HepG2 (cell line): Measurements from ENCODE around the gene IFIT3. TPM values are rescaled to one million over a fixed set of nuclear protein-coding genes. Genes with fewer than 3 reads are reported as not detected.

ENCODE experiments used
- ADNP ChIP-seq: sonication (generic); formaldehyde crosslinking; IDR thresholded peaks from 2 replicates; pipeline ENCODE4 v1.4.0; 2020; ENCODE audit warnings: missing genetic modification reagents
- ARNT ChIP-seq: fragments of 450-650 bp; IDR thresholded peaks from 2 replicates; pipeline ENCODE4 v1.6.1; 2017
- HOXA7 ChIP-seq: sonication (generic); formaldehyde crosslinking; IDR thresholded peaks from 2 replicates; pipeline ENCODE4 v1.8.1; 2022; ENCODE audit warnings: mild to moderate bottlenecking, missing genetic modification reagents, moderate library complexity
- KMT2A ChIP-seq: sonication (generic); formaldehyde crosslinking; IDR thresholded peaks from 2 replicates; pipeline ENCODE4 v1.4.0; 2020; ENCODE audit warnings: missing genetic modification reagents
- MAZ ChIP-seq, 2 experiments: sonication (generic) in 1 of 2; formaldehyde crosslinking in 1 of 2; IDR thresholded peaks; 2 replicates each; pipeline versions ENCODE4 v1.5.0 to v1.6.1; 2012 to 2020; ENCODE audit warnings: low read depth in 2 of 2, mild to moderate bottlenecking in 2 of 2, borderline replicate concordance in 1 of 2, improper control_type of control experiment in 1 of 2, low read length in 1 of 2, missing genetic modification reagents in 1 of 2, moderate library complexity in 1 of 2
- NFIB ChIP-seq: sonication (generic); formaldehyde crosslinking; IDR thresholded peaks from 2 replicates; pipeline ENCODE4 v1.9.0; 2021; ENCODE audit warnings: missing genetic modification reagents, mild to moderate bottlenecking, borderline replicate concordance
- RARA ChIP-seq: IDR thresholded peaks from 2 replicates; pipeline ENCODE4 v1.6.1; 2016; ENCODE audit warnings: missing genetic modification reagents, missing compliant biosample characterization
- RORA ChIP-seq: sonication (generic); formaldehyde crosslinking; IDR thresholded peaks from 2 replicates; pipeline ENCODE4 v1.5.0; 2020; ENCODE audit warnings: mild to moderate bottlenecking, missing genetic modification reagents, moderate library complexity
- SIX1 ChIP-seq: sonication (generic); formaldehyde crosslinking; IDR thresholded peaks from 2 replicates; pipeline ENCODE4 v1.4.0; 2020; ENCODE audit warnings: missing genetic modification reagents, borderline replicate concordance
- SSRP1 ChIP-seq: IDR thresholded peaks from 2 replicates; pipeline ENCODE4 v1.6.1; 2016; ENCODE audit warnings: control low read depth
- TAF15 ChIP-seq: fragments of 200-400 bp; formaldehyde crosslinking; IDR thresholded peaks from one replicate; pipeline ENCODE4 v1.6.1; 2018; ENCODE audit warnings: mild to moderate bottlenecking, low read depth, low read length; ENCODE audit not compliant: poor library complexity, severe bottlenecking
- ZFP41 ChIP-seq: sonication (generic); formaldehyde crosslinking; IDR thresholded peaks from 2 replicates; pipeline ENCODE4 v1.4.0; 2020; ENCODE audit warnings: mild to moderate bottlenecking, missing genetic modification reagents, borderline replicate concordance
- ZFP62 ChIP-seq: sonication (generic); formaldehyde crosslinking; IDR thresholded peaks from 2 replicates; pipeline ENCODE4 v1.4.0; 2020; ENCODE audit warnings: missing genetic modification reagents
- ZNF20 ChIP-seq: sonication (generic); formaldehyde crosslinking; IDR thresholded peaks from 2 replicates; pipeline ENCODE4 v1.4.0; 2020; ENCODE audit warnings: mild to moderate bottlenecking, moderate library complexity, missing genetic modification reagents
- ZNF235 ChIP-seq: sonication (generic); formaldehyde crosslinking; IDR thresholded peaks from 2 replicates; pipeline ENCODE4 v1.8.1; 2023; ENCODE audit warnings: mild to moderate bottlenecking, missing genetic modification reagents, borderline replicate concordance
- ZNF556 ChIP-seq: sonication (generic); formaldehyde crosslinking; IDR thresholded peaks from 2 replicates; pipeline ENCODE4 v1.4.0; 2020; ENCODE audit warnings: mild to moderate bottlenecking, missing genetic modification reagents, borderline replicate concordance
- ZNF570 ChIP-seq: sonication (generic); formaldehyde crosslinking; IDR thresholded peaks from 2 replicates; pipeline ENCODE4 v1.4.0; 2020; ENCODE audit warnings: mild to moderate bottlenecking, missing genetic modification reagents, borderline replicate concordance
- ZNF713 ChIP-seq: sonication (generic); formaldehyde crosslinking; IDR thresholded peaks from 2 replicates; pipeline ENCODE4 v1.4.0; 2020; ENCODE audit warnings: mild to moderate bottlenecking, missing genetic modification reagents
- ZSCAN22 ChIP-seq: sonication (generic); formaldehyde crosslinking; IDR thresholded peaks from 2 replicates; pipeline ENCODE4 v1.4.0; 2020; ENCODE audit warnings: mild to moderate bottlenecking, missing genetic modification reagents
- ZSCAN31 ChIP-seq: sonication (generic); formaldehyde crosslinking; IDR thresholded peaks from 2 replicates; pipeline ENCODE4 v1.5.0; 2020; ENCODE audit warnings: low read depth, mild to moderate bottlenecking, missing genetic modification reagents
- polyA plus RNA-seq, 8 experiments: library from polyadenylated mRNA; depleted of rRNA in 3 of 8; stranded (reverse) in 7 of 8; unstranded in 1 of 8; fragments of >200 nt; fragmentation: Illumina TruSeq in 4 of 8; extraction: Trizol in 4 of 8; gene quantifications; 2 replicates each; pipeline versions ENCODE4 v1.2.1 to v1.2.3, GENCODE V29; 2011 to 2016; ENCODE audit warnings: low read depth in 4 of 8, missing spikeins in 1 of 8, mixed read lengths in 1 of 8; ENCODE audit not compliant: insufficient read depth in 1 of 8
- total RNA-seq, 5 experiments: library from RNA; depleted of rRNA; stranded (reverse); fragments of >200 nt; fragmentation: Illumina TruSeq; extraction: Trizol; gene quantifications; 2 replicates each; pipeline ENCODE4 v1.2.3, GENCODE V29; 2016; ENCODE audit warnings: low read depth in 1 of 5
- TF ChIP-seq, protein P1 (sequence below): IDR thresholded peaks from 2 replicates; pipeline ENCODE4 v1.6.1; 2016; ENCODE audit warnings: low read depth
- TF ChIP-seq, protein P2 (sequence below): sonication (generic); formaldehyde crosslinking; IDR thresholded peaks from 2 replicates; pipeline ENCODE4 v1.9.0; 2021; ENCODE audit warnings: missing genetic modification reagents, borderline replicate concordance
- TF ChIP-seq, protein P3 (sequence below): sonication (generic); formaldehyde crosslinking; IDR thresholded peaks from 2 replicates; pipeline ENCODE4 v1.4.0; 2020; ENCODE audit warnings: missing genetic modification reagents, borderline replicate concordance

IFIT3 gene
- total and polyA plus RNA-seq, 2 of the 13 experiments (the other 11 are each of a cell fraction or from before 2014, with no cell fraction given), result 0.48 to 3.1 TPM

DNA sequence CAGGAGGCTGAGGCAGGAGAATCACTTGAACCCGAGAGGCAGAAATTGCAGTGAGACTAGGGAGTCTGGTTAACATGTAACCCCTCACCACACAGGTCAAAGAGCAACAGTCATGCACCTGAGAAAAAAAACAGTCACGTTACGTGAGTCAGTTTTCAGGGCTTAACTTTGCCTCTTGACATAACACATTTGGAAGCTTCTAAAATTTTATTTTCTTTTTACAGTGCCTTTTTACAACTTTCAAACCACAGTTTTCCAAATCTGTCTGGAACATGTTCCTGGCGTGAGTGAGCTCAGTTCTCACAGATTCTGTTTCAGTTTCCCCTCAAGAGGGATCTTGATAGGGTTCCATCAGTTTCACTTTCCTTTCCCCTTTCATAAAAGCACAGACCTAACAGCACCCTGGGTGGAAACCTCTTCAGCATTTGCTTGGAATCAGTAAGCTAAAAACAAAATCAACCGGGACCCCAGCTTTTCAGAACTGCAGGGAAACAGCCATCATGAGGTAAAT is 4.4 kb downstream of the IFIT3 start (continued):
- peak; percentile 94 for TF ChIP-seq ADNP (CRISPR knock-in tag)
- no peak for TF ChIP-seq ZSCAN22 (CRISPR knock-in tag)
- no peak for TF ChIP-seq NFIB (CRISPR knock-in tag)
- TF ChIP-seq HOXA7, result no peak
- TF ChIP-seq ZNF235 (CRISPR knock-in tag), result no peak
- TF ChIP-seq ZNF556 (CRISPR knock-in tag), result no peak
- TF ChIP-seq SIX1 (CRISPR knock-in tag), result no peak
- TF ChIP-seq ZFP41 (CRISPR knock-in tag), result no peak
- no peak for TF ChIP-seq SSRP1 (CRISPR knock-in tag)
- TF ChIP-seq KMT2A (CRISPR knock-in tag), result no peak
- no peak for TF ChIP-seq ZNF570 (CRISPR knock-in tag)
- TF ChIP-seq, protein P1, sequence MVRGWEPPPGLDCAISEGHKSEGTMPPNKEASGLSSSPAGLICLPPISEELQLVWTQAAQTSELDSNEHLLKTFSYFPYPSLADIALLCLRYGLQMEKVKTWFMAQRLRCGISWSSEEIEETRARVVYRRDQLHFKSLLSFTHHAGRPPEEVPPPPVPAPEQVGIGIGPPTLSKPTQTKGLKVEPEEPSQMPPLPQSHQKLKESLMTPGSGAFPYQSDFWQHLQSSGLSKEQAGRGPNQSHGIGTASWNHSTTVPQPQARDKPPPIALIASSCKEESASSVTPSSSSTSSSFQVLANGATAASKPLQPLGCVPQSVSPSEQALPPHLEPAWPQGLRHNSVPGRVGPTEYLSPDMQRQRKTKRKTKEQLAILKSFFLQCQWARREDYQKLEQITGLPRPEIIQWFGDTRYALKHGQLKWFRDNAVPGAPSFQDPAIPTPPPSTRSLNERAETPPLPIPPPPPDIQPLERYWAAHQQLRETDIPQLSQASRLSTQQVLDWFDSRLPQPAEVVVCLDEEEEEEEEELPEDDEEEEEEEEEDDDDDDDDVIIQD (CRISPR knock-in tag), result no peak
- TF ChIP-seq, protein P2, sequence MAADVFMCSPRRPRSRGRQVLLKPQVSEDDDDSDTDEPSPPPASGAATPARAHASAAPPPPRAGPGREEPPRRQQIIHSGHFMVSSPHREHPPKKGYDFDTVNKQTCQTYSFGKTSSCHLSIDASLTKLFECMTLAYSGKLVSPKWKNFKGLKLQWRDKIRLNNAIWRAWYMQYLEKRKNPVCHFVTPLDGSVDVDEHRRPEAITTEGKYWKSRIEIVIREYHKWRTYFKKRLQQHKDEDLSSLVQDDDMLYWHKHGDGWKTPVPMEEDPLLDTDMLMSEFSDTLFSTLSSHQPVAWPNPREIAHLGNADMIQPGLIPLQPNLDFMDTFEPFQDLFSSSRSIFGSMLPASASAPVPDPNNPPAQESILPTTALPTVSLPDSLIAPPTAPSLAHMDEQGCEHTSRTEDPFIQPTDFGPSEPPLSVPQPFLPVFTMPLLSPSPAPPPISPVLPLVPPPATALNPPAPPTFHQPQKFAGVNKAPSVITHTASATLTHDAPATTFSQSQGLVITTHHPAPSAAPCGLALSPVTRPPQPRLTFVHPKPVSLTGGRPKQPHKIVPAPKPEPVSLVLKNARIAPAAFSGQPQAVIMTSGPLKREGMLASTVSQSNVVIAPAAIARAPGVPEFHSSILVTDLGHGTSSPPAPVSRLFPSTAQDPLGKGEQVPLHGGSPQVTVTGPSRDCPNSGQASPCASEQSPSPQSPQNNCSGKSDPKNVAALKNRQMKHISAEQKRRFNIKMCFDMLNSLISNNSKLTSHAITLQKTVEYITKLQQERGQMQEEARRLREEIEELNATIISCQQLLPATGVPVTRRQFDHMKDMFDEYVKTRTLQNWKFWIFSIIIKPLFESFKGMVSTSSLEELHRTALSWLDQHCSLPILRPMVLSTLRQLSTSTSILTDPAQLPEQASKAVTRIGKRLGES (CRISPR knock-in tag), result no peak
- peak; percentile 45; the same call in 1 of the 2 replicates for TF ChIP-seq RARA
- TF ChIP-seq MAZ (IDR thresholded peaks at IDR 0.05; ENCODE audit: borderline replicate concordance, low read depth, low read length), result no peak
- TF ChIP-seq MAZ (CRISPR knock-in tag; IDR thresholded peaks at IDR 0.05; ENCODE audit: low read depth), result no peak
- TF ChIP-seq ZNF713 (CRISPR knock-in tag), result 0 out of 2 replicates have a peak, but pooled peaks have one; percentile 60
- TF ChIP-seq ZNF20, result no peak
- TF ChIP-seq TAF15, result no peak
- no peak for TF ChIP-seq ZFP62 (CRISPR knock-in tag)
- TF ChIP-seq ARNT, result no peak
- no peak for TF ChIP-seq RORA (CRISPR knock-in tag)
- TF ChIP-seq, protein P3, sequence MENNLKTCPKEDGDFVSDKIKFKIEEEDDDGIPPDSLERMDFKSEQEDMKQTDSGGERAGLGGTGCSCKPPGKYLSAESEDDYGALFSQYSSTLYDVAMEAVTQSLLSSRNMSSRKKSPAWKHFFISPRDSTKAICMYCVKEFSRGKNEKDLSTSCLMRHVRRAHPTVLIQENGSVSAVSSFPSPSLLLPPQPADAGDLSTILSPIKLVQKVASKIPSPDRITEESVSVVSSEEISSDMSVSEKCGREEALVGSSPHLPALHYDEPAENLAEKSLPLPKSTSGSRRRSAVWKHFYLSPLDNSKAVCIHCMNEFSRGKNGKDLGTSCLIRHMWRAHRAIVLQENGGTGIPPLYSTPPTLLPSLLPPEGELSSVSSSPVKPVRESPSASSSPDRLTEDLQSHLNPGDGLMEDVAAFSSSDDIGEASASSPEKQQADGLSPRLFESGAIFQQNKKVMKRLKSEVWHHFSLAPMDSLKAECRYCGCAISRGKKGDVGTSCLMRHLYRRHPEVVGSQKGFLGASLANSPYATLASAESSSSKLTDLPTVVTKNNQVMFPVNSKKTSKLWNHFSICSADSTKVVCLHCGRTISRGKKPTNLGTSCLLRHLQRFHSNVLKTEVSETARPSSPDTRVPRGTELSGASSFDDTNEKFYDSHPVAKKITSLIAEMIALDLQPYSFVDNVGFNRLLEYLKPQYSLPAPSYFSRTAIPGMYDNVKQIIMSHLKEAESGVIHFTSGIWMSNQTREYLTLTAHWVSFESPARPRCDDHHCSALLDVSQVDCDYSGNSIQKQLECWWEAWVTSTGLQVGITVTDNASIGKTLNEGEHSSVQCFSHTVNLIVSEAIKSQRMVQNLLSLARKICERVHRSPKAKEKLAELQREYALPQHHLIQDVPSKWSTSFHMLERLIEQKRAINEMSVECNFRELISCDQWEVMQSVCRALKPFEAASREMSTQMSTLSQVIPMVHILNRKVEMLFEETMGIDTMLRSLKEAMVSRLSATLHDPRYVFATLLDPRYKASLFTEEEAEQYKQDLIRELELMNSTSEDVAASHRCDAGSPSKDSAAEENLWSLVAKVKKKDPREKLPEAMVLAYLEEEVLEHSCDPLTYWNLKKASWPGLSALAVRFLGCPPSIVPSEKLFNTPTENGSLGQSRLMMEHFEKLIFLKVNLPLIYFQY (CRISPR knock-in tag), result no peak
- TF ChIP-seq ZSCAN31 (CRISPR knock-in tag), result peak; percentile 18; the same call in 1 of the 2 replicates
